HG02870 (cell line): Measurements from ENCODE around the gene SLC25A21.
"Not testable (repeated sequence)": the region's sequence is repeated elsewhere in the genome, so short reads cannot be mapped to it uniquely, and the experiment has no call there.

Experiments used
- ATAC-seq: cut with Tn5 transposase; IDR thresholded peaks from one replicate; pipeline ENCODE4 v1.9.1; 2021; ENCODE audit warnings: mild to moderate bottlenecking, moderate library complexity; ENCODE audit not compliant: unreplicated experiment

The SLC25A21 gene

DNA sequence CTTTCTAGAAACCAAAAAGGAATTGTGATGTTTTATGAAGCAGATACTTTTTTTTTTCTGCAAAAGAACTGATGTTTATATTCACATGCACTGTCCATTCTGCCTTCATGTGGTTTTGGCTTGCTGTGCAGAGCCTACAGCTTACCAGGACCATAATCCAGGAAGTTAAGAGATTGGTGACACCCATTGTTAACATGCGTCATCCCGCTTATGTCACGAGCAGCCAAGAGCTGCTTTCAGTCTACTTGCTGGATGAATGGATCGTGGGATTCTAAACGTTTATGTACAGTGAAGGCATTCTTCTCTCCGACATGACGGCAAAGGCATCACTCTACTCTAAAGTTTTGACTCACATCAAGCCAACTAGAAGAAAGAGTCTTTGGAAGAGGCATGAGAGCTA is 434.1 kb downstream of the SLC25A21 start:
- no peak for ATAC-seq

DNA sequence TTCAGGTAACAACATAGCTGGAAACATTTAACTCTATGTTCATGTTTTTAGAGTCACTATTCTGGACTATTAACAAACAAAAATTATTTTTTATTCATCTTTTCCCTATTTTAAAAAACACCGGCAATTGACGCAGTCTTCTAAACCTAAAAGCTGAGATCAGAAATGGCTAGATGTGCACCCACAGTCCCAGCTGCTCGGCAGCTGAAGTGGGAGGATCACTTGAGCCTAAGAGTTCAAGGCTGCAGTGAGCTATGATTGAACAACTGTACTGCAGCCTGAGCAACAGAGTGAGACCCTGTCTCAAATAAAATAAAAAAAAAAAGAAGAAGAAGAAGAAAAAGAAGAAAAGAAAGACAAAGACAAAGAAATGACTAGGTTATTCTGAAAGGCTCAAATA is 446.3 kb downstream of the SLC25A21 start:
- no peak for ATAC-seq

DNA sequence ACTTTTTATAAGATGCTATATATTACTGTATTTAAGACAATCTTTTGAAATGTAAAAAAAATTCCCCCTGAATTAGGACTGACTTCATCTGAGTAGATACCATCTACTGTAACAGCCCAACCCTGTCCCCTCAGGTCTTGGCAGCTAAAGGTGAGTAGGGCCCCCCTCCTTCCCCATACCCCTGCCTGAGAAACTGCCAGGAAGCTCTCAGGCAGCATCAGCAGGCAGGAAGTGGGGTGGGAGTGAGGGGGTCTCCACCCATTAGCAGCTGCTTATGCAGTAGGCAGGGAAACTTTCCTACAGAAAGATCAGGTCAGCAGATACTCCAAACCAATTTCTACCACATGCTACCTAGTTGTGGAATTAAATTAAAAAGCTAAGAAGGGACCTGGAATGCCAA is 448.2 kb downstream of the SLC25A21 start:
- no peak for ATAC-seq

DNA sequence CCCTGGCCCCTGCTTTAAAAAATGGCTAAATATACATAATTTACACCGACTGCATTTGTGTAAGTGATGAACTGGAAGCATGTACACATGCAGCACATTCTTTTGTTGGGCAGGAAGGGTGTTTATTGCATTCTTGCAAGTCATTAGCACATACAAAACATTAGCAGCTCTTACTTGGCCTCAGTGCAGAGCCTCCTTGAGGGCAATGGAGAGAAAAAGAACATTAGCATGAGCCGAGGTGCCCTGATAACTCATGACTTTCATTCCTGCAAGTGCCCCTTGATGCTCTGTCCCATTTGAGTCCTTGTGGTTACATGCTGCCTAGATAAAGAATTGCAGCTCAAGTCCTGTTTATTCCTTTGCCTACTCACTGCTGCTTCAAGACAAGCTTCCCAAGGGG is 448.9 kb downstream of the SLC25A21 start:
- ATAC-seq, result no peak

DNA sequence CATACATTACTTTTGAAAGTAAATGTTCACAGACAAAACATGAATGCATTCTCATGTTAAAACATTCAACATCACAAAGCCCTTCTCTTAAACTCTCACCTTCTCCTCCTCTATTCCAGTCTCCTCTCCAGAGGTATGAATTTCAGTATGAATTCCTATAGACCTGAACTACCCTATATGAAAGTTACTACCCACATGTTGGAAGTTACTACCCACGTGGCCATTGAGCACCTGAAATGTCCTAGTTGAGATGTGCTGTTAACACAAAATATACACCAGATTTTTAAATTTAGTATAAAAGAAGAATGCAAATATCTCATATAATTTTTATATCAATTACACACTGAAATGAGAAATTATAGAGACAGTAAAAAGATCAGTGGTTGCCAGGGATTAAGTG is 450.5 kb downstream of the SLC25A21 start:
- no peak for ATAC-seq

DNA sequence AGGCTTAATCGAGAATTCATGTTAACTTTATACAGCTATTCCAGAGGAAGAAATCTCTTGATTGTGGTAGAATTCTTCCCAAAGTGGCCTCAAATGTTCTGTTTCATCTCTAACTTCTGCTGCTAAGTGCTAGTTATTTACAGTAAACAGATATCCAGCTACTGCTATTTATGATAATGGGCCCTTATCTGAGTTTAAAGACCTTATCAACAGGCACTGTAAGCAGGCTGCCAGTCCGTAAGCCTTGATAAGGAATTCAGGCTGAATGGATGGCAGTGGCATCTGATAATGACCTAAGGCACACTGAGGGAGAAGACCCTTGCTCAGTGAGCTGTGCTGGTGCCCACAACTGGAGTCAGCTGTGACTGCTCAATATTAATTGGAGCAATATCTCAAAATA is 451.7 kb downstream of the SLC25A21 start:
- ATAC-seq, result no peak

DNA sequence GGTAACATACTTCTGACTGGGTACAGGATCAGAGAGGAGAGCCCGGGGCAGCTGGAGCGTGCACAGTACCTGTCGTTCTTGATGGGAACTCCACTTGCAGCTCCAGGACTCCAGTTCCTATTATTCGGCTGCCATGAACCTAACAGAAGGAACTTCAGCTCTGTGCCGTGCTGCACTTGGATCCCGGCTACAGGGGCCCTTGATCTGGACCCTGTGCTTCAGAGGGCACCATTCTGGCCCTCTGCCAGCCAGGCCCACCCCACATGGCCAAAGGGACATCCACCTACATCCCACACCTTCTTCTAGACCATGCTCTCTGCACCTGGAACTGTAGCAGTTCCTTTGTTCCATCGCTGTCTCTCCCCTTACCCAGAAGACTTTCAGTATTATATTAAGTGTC is 452.6 kb downstream of the SLC25A21 start:
- no peak for ATAC-seq

DNA sequence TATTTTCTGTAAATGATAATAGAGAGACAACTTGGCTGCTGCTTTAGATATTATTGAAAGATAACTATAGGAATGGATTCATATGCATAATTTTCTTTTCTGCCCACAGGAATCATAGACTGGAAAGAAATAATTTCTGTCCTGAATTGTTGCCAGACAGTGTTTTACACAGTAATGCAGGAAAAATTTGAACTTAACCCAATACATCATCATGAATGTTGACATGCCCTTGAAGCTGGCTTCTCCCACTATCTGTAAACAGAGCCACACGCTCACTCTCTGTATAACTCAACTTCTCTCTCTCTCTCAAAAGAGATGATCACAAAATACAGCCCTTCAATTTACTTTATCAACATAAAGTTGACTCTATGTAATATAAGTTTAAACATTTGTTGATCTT is 454.2 kb downstream of the SLC25A21 start:
- no peak for ATAC-seq

DNA sequence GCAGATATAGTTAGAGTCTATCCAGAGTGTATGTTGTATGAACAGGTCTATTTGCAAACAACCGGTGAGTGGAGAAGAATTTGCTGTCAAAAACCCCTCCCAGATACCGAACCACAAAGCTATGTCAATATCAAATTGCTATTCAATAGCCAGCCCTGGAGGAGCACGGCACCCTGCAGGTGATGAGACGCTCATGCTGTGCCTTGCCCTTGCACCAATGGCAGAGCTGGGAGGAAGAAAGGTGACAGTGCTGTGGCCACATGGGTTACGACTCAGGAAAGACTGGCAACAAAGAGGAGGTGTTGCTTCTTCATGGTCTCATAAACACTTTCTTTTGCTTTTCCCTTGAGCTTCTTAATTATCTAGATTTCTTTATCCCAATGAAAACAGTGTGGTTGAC is 455.0 kb downstream of the SLC25A21 start:
- no peak for ATAC-seq

DNA sequence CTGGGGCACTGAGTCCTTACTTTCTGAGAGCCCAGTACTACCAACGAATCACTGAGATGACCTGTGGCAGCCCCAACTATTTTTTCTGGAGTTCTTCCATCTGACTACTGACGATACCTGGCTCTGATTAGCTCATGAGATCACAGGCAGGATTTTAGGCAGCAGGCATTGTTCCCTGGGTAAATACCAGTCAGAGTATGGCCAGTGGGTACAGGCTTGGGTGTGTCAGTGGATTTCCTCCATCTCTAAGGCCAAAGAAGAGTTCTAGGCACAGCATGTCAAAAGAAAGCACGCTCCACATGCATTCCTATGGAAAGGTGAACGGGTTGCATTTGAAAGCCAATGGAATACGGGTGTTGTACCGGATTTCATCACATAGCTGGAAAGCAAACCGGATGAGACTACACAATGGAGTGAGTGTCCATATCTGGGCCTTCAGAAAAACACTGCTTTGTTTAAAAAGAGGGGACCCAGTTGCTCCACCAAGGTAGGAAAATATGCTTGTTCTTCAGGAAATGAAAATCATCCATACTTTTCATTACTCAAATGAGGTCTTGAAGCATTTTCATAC is 455.7 kb downstream of the SLC25A21 start:
- no peak for ATAC-seq

DNA sequence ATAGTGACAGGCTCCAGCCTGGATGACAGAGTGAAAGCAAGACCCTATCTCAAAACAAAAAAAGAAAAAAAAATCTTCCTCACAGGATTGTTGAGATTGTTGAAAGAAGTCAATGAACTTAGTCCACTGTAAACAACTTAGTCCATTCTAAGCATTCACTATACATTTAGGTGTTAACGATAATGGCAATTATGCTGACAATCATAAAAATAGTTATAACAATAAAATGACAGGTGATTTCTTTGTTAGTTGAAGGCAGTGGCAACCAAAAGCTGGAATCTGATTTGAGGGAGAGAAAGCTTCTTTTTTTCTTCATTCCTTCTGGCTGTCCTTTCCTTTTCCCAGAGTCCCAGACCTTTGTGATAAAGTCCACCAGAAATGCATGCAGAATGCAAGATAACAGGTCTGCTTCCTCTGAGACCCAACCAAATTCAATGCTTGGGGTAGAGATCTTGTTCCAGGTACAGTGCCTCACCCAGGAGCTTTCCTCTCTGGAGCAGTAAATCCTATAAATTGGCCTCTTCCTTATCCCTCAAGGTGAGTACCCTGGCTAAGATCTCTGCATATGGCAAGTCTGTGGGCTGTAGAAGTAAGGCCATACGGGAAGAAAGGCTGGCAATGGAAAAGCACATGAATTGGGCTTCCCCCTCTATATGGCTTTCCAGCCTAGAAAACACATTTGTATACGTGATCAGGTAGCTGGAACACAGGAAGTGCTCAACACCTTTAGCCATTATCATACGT is 458.3 kb downstream of the SLC25A21 start:
- ATAC-seq, result no peak

DNA sequence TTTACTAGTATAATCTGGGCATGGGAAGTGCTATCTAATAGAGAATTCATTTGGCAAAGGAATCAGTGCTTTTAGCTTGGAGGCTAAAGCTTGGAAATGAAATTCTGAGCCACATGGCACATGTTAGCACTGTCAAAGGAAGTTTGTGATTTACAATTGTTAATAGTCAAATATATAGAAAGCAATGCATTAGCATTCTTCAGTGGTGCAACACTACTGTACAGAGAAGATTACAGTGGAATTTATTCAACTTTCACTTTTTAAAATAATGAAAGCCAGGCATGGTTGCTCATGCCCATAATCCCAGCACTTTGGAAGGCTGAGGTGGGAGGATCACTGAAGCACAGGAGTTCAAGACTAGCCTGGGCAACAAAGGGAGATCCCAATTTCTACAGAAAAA is 464.8 kb downstream of the SLC25A21 start:
- no peak for ATAC-seq

DNA sequence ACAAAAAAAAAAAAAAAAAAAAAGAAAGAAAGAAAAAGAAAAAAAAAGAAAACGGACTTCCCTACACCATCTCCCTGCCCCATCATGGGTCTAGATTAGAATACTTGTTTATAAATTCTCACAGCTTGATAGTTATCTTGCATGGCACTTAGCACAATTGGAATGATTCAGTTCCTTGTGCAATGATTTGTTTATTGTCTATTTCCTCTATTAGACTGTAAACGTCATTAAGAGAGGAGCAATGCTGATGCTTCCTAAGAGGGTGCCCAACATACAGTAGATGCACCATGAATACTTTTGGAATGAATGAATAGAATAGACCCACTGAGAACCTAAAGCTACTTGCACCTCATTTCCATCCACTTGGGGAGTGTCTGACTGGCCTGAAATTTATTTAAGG is 469.9 kb downstream of the SLC25A21 start:
- no peak for ATAC-seq

DNA sequence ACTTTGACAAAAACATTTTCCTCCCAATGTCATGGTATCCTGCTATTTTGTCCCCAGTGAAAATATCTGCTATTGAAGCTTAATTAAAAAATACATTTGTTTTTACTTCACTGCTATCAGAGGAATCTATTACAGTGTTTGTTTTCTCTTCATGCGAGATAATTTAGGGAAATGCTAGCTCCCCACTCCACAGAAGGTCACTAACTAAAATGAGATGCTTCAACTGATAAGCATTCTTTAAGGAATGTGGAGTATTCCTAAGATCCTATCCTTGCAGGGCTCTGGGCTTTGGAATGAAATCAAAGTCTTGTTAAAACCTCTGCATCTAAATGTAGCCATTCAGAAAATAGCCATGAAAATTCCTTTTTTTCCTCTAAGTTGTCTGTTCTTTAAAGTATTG is 471.3 kb downstream of the SLC25A21 start:
- no peak for ATAC-seq

DNA sequence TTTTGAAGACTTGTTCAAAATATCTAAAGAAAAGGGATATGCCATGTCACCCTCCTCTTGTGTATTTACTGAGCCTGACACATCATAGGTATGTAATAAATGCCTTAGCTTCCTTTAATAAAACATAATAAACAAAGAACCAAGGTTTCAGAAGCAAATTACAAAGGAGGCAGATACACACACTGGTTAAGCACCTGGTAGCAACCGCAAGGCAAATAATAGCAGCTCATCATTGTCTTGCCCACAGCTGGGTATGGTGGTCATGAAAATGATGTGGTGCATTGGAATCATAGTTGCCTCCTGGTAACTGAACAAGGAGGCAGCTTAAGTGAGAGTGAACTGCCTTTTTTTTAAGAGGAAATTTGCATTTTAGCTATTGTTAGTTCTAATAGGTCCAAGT is 471.8 kb downstream of the SLC25A21 start:
- ATAC-seq, result no peak

DNA sequence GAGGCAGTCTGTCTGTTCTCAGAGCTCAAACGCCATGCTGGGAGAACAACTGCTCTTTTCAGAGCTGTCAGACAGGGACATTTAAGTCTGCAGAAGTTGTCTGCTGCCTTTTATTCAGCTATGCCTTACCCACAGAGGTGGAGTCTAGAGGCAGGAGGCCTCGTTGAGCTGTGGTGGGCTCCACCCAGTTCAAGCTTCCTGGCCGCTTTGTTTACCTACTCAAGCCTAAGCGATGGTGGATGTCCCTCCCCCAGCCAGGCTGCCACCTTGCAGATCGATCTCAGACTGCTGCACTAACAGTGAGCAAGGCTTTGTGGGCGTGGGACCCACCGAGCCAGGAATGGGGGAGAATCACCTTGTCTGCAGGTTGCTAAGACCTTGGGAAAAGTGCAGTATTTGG is 473.0 kb downstream of the SLC25A21 start:
- ATAC-seq, result not testable (repeated sequence)

DNA sequence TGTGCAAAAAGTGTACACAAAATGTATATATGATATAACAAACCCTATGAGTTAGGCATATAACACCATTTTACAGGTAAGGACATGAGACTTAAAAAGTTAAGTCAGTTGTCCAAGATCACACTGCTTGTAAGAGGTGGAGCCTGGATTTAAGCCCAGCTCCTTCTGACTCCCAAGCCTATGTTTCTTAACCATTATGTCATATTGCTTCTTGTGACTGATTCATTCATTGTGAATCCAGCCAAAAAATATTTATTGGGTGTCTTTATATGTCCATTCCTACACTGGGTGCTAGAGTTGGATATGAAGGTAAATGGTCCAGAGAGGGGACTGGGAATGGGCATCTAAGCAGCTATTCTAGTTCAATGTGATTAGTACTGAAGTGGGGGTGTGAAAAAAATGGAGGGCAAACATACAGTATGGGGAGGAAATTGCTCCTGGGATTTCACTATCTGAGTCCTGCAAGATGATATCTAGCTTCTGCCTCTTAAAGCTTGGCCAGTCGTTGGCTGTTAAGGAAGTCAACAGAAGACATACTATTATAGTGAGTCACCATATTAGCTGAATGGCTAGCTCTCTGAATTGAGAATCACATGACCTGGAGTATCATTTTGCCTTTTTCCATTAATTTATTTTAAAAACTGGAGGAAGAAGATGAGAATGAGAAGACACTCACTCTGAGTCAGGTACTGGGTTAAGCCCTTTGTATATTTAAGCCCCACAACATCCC is 481.9 kb downstream of the SLC25A21 start:
- no peak for ATAC-seq

DNA sequence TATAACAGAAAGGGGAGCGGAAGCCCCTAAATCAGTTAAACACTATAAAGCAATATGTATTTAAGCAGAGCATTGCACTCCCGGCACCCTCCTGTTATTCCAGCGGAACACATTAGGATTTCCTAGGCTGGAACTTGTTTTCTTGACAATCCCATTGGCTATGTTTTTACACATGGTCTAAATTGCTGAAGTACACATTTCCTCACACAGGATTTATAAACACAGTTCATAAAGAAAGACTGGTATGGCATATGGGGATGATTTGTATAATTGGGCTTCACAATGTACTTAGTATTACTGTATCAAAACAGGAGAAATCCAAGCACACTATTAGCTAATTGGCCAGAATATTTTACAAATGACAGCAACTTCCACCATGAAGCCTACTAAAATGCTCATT is 487.5 kb downstream of the SLC25A21 start:
- no peak for ATAC-seq

DNA sequence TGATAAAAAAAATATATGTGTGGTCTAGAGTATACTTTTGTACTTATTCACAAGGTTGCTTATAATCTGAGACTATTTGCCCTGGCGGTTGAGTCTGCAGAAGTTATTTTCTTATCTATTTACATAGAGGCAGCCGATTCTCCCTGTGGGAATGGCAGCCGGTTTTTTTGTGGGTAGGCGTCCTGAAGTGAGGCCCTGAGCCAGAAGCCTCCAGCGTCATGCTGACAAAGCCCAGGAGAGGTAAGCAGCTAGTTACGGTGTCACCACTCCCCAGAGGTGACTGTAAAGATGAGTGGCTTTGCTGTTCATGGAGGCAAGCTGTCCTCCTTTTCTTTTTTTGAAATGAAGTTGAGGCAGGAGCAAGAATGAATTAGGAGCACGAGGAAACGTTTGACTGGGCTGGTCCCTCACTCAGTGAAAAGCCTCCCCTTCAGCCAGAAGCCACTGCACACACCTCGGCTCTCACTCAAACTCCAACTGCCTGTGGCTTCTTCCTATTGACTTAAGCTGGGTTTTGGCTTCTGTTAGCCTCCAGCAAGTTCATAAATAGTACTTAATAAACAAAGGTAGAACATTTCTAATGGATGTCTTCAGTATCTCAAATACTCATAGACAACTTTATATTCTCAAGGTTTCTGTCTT is 489.2 kb downstream of the SLC25A21 start:
- ATAC-seq, result no peak

DNA sequence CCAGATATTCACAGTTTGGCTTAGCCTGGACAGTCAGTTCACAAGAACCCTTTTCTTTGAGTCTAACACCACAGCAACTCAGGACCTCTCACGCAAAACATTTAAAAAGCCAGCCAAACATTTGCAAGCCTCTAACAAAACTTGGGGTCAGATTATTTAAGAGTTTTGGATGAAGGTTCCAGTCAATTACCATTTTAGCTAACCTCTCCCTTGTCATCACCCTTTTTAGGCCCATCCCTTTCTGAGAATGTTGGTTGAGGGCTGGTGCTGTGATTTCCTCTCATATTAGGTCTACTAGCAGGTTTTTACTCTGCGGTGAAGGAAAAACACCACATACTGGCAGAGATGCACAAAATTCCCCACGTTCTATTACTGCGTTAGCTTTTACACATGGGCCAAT is 490.1 kb downstream of the SLC25A21 start:
- ATAC-seq, result no peak

DNA sequence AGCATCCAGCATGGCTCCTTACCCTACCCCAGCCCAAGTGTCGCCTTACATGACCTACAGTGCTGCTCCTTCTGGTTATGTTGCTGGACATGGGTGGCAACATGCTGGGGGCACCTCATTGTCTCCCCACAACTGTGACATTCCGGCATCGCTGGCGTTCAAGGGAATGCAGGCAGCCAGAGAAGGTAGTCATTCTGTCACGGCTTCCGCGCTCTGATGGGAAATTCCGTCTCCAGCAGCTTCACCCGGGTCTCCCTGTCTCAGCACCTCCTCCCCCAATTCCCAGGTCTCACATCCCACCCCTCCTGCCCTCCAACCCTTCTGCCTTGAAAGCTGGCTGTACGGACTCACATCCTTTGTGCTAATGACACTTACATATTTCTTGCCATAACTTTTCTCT is 496.2 kb downstream of the SLC25A21 start:
- ATAC-seq, result no peak

DNA sequence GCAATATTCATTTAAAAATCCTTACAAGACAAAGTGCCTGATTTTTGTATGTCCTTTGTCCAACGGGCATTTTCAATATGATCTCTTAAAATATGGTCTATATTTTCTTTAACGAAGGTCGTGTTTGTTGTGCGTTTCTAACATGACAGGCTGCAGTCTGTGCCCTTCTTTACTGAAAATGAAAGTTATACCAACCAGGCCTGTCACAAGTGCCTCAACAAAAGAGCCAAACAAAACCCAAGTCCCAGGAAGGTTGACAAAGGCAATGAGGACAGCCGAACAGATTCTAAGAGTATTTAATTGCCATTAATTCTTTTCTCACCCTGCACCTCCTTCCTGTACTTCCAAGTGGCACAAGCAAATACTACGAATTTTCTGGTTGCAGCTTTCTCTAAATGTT is 496.8 kb downstream of the SLC25A21 start:
- no peak for ATAC-seq
